Right lobe of liver (tissue), 4 donors: ENCODE measurements around the gene NTM.

Experiments
- POLR2A ChIP-seq: fragments of 450-650 bp; IDR thresholded peaks from one replicate; pipeline ENCODE4 v1.6.1; 2017; ENCODE audit warnings: antibody characterized with exemption, mild to moderate bottlenecking
- TF ChIP-seq, protein P1 (sequence below), 4 donors: fragments of 200-600 bp in 3 of 4; fragments of 450-650 bp in 1 of 4; IDR thresholded peaks; one replicate each; pipeline versions ENCODE4 v1.5.1 to v1.8.0; 2016 to 2022; ENCODE audit warnings: antibody characterized with exemption in 4 of 4, mild to moderate bottlenecking in 2 of 4
- donor health status: DM: no; HTN: no; CAD: no.
- donor health status: DM: no; HTN: no; CAD: no.
- donor health status: DM: no; HTN: yes; CAD: no.

DNA sequence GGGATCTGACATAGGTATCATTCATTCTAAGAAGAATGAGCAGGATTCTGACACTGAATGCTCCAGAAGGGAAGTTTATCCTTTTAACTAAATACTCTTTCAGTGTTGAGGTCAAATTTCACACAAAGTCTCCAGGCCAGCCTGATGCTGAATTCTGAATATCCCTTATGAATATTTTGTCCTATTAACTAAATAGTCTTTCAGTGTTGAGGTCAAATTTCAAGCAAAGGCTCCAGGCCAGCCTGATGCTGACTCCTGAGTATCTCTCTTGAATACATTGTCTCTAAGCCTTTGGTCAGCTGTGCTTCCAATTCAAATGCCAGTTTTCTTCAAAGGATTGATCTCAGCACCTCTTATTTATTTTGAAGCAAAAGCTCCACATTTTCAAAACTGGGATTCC lies 676.8 kb downstream of the NTM start:
- TF ChIP-seq, protein P1, sequence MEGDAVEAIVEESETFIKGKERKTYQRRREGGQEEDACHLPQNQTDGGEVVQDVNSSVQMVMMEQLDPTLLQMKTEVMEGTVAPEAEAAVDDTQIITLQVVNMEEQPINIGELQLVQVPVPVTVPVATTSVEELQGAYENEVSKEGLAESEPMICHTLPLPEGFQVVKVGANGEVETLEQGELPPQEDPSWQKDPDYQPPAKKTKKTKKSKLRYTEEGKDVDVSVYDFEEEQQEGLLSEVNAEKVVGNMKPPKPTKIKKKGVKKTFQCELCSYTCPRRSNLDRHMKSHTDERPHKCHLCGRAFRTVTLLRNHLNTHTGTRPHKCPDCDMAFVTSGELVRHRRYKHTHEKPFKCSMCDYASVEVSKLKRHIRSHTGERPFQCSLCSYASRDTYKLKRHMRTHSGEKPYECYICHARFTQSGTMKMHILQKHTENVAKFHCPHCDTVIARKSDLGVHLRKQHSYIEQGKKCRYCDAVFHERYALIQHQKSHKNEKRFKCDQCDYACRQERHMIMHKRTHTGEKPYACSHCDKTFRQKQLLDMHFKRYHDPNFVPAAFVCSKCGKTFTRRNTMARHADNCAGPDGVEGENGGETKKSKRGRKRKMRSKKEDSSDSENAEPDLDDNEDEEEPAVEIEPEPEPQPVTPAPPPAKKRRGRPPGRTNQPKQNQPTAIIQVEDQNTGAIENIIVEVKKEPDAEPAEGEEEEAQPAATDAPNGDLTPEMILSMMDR (IDR thresholded peaks at IDR 0.05) = no peak
- TF ChIP-seq POLR2A = no peak
